Measurements from ENCODE around the gene MVB12B.

DNA sequence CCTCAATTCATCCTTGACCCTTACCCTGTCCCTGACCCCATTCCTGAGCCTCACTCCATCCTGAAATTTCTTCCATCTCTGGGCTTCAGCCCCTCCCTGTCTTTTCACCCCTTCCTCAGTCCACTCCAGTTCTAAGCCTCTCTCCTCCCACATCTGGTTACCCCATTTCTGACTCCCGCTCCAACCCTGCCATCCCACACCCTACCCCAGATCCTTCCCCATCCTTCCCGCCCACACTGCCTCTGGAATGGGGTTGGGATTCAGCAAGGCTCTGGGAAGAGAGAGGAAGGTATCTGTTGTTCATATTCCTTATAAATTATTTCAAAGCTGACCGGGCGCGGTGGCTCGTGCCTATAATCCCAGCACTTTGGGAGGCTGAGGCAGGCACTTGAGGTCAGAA is 29.9 kb upstream of the MVB12B start:
- TF ChIP-seq CTCF (IDR thresholded peaks at IDR 0.05) (no peak), POLR2A (IDR thresholded peaks at IDR 0.05) (no peak), POLR2AphosphoS5 (IDR thresholded peaks at IDR 0.05) (no peak)
